ENCODE results near the gene SDCBP2. TPM values are rescaled to one million over a fixed set of nuclear protein-coding genes. Genes with fewer than 3 reads are reported as not detected.

Gene SDCBP2
- total and polyA plus RNA-seq, 2 donors (not counting 1 experiment from before 2014, with no cell fraction given): 1.2 to 1.3 TPM

- peak overlapping the region; percentile 59 for H3K4me3 Mint-ChIP-seq
- H3K4me2 ChIP-seq (replicated peaks; ENCODE audit: low read depth, low read length, poor library complexity, severe bottlenecking): peak overlapping the region; percentile 63
- H3K4me1 ChIP-seq (ENCODE audit: control insufficient read depth in 2 of 2, insufficient read depth in 2 of 2, low read length in 2 of 2): peaks cover 37 to 46% of the 10 kb centered on the region in 2 donors
- no peaks in the 10 kb centered on the region for H3K27me3 Mint-ChIP-seq
- DNase-seq (no peak), ATAC-seq (ENCODE audit: low read depth) (no peak)
- CTCF ChIA-PET: interaction anchor here (0.7 to 1.8 kb wide), 4 partner anchors 17 to 127 kb away, joined by 3 to 7 read pairs (median 4); partner anchors contain the start of gene FKBP1A
- no CpG with 5 or more reads among the region's 1 CpG for WGBS (ENCODE audit: insufficient coverage)
- H3K4me1 Mint-ChIP-seq: peaks cover 58% of the 10 kb centered on the region
- H3K27ac ChIP-seq (ENCODE audit: low read length in 2 of 2): peak overlapping the region; percentile 37 to 60
- no peaks in the 10 kb centered on the region for H3K27me3 ChIP-seq (replicated peaks in 1 of 4; ENCODE audit: control extremely low read depth in 1 of 4, control insufficient read depth in 3 of 4, insufficient read depth in 4 of 4, low read length in 3 of 4)
- peaks cover 90% of the 10 kb centered on the region for H3K79me2 ChIP-seq (ENCODE audit: control insufficient read depth, insufficient read depth, low read length)
- no peak for TF ChIP-seq EZH2 (IDR thresholded peaks at IDR 0.05; ENCODE audit: borderline replicate concordance, insufficient read depth, low read depth, low read length, poor library complexity, severe bottlenecking)
- TF ChIP-seq CTCF (IDR thresholded peaks at IDR 0.05): no peak
- POLR2A ChIA-PET: interaction anchor here (1.1 kb wide), 1 partner anchor 50 kb away, joined by 3 read pairs; no protein-coding TSS in a partner anchor
- peaks cover 5 to 35% of the 10 kb centered on the region in 2 experiments for H3K36me3 ChIP-seq (replicated peaks in 1 of 2; ENCODE audit: control extremely low read depth in 1 of 2, control insufficient read depth in 1 of 2, extremely low read depth in 1 of 2, insufficient read depth in 2 of 2, low read length in 1 of 2)
- intact Hi-C loops (cut with micrococcal nuclease): loop anchor here (1.0 to 5.0 kb wide), 3 partner anchors 16 to 61 kb away; partner anchors contain the start of gene SDCBP2
- H3K4me3 ChIP-seq (ENCODE audit: control extremely low read depth in 1 of 5, extremely low read depth in 1 of 5, insufficient read depth in 1 of 5, low read depth in 2 of 5, low read length in 4 of 5): no peak overlapping the region
- H3K9me3 Mint-ChIP-seq (ENCODE audit: insufficient read depth): no peaks in the 10 kb centered on the region
- peak overlapping the region; percentile 60 for H3K27ac Mint-ChIP-seq
- no peaks in the 10 kb centered on the region for H3K9me3 ChIP-seq (ENCODE audit: control extremely low read depth in 1 of 3, control insufficient read depth in 2 of 3, insufficient read depth in 1 of 3, low read length in 2 of 3)
- no peak overlapping the region for H2AFZ ChIP-seq (ENCODE audit: insufficient read depth, low read depth, low read length, poor library complexity, severe bottlenecking)
- no peak overlapping the region for H3K9ac ChIP-seq (ENCODE audit: low read length)
- H4K20me1 ChIP-seq (ENCODE audit: control insufficient read depth, insufficient read depth, low read length, poor library complexity, severe bottlenecking): peaks cover 84% of the 10 kb centered on the region
Observed at GRCh38 chr20:1376007-1376406, 47.1 kb upstream of the SDCBP2 start.

GRCh38 chr20:1375515-1375914, 46.6 kb upstream of the SDCBP2 start:
- 93% methylated on average over 3 of the region's 8 CpGs for WGBS (ENCODE audit: insufficient coverage)
- intact Hi-C loops (cut with micrococcal nuclease): loop anchor here (5.0 kb wide), 2 partner anchors 48 to 62 kb away; partner anchors contain the start of gene SDCBP2
- Histone ChIP-seq H3K9ac (ENCODE audit: low read length) (no peak overlapping the region), H3K27me3 (replicated peaks in 1 of 4; ENCODE audit: control extremely low read depth in 1 of 4, control insufficient read depth in 3 of 4, insufficient read depth in 4 of 4, low read length in 3 of 4) (no peaks in the 10 kb centered on the region), H3K36me3 (replicated peaks in 1 of 2; ENCODE audit: control extremely low read depth in 1 of 2, control insufficient read depth in 1 of 2, extremely low read depth in 1 of 2, insufficient read depth in 2 of 2, low read length in 1 of 2) (peaks cover 5 to 40% of the 10 kb centered on the region in 2 experiments), H3K9me3 (ENCODE audit: control extremely low read depth in 1 of 3, control insufficient read depth in 2 of 3, insufficient read depth in 1 of 3, low read length in 2 of 3) (no peaks in the 10 kb centered on the region), H3K4me1 (ENCODE audit: control insufficient read depth in 2 of 2, insufficient read depth in 2 of 2, low read length in 2 of 2) (peaks cover 37 to 45% of the 10 kb centered on the region in 2 donors), H3K79me2 (ENCODE audit: control insufficient read depth, insufficient read depth, low read length) (peaks cover 88% of the 10 kb centered on the region), H3K27ac (ENCODE audit: low read length in 2 of 2) (peak overlapping the region in 1 of 2 donors; percentile 60), H4K20me1 (ENCODE audit: control insufficient read depth, insufficient read depth, low read length, poor library complexity, severe bottlenecking) (peaks cover 84% of the 10 kb centered on the region), H2AFZ (ENCODE audit: insufficient read depth, low read depth, low read length, poor library complexity, severe bottlenecking) (no peak overlapping the region), H3K4me2 (replicated peaks; ENCODE audit: low read depth, low read length, poor library complexity, severe bottlenecking) (no peak overlapping the region), H3K4me3 (ENCODE audit: control extremely low read depth in 1 of 5, extremely low read depth in 1 of 5, insufficient read depth in 1 of 5, low read depth in 2 of 5, low read length in 4 of 5) (no peak overlapping the region)
- TF ChIP-seq CTCF (IDR thresholded peaks at IDR 0.05) (no peak), EZH2 (IDR thresholded peaks at IDR 0.05; ENCODE audit: borderline replicate concordance, insufficient read depth, low read depth, low read length, poor library complexity, severe bottlenecking) (no peak)
- H3K27me3 Mint-ChIP-seq: no peaks in the 10 kb centered on the region
- CTCF ChIA-PET: no interaction called here
- H3K9me3 Mint-ChIP-seq (ENCODE audit: insufficient read depth): no peaks in the 10 kb centered on the region
- H3K4me1 Mint-ChIP-seq: peaks cover 54% of the 10 kb centered on the region
- H3K27ac Mint-ChIP-seq: no peak overlapping the region
- DNase-seq: no peak
- H3K4me3 Mint-ChIP-seq: no peak overlapping the region
- POLR2A ChIA-PET: no interaction called here
- no peak for ATAC-seq (ENCODE audit: low read depth)
